H9 (cell line): Measurements from ENCODE around the gene HCCS. TPM values are rescaled to one million over a fixed set of nuclear protein-coding genes. Genes with fewer than 3 reads are reported as not detected.

ENCODE experiments used
- DNase-seq: peaks from one replicate; pipeline ENCODE4 v3.0.0-alpha.2; 2017
- H2AFZ ChIP-seq: one replicate; pipeline ENCODE4 v1.6.1; 2013; ENCODE audit warnings: mild to moderate bottlenecking, low read length, control low read depth, moderate library complexity
- H2AK5ac ChIP-seq: 2 replicates; pipeline ENCODE4 v1.6.1; 2013; ENCODE audit warnings: low read length, control low read depth, mixed read lengths; ENCODE audit not compliant: insufficient read length
- H2BK120ac ChIP-seq: one replicate; pipeline ENCODE4 v1.6.1; 2013; ENCODE audit warnings: low read depth, mild to moderate bottlenecking, low read length, control low read depth, inconsistent platforms; ENCODE audit not compliant: poor library complexity, severe bottlenecking
- H2BK12ac ChIP-seq: 2 replicates; pipeline ENCODE4 v1.6.1; 2013; ENCODE audit warnings: low read length, control low read depth, mixed read lengths, low read depth; ENCODE audit not compliant: insufficient read length
- H2BK15ac ChIP-seq: 2 replicates; pipeline ENCODE4 v1.6.1; 2013; ENCODE audit warnings: low read depth, low read length, control low read depth
- H2BK20ac ChIP-seq: one replicate; pipeline ENCODE4 v1.6.1; 2013; ENCODE audit warnings: low read depth, mild to moderate bottlenecking, low read length, control low read depth, inconsistent platforms; ENCODE audit not compliant: poor library complexity, severe bottlenecking
- H2BK5ac ChIP-seq: 2 replicates; pipeline ENCODE4 v1.6.1; 2013; ENCODE audit warnings: low read length, control low read depth, mixed read lengths; ENCODE audit not compliant: insufficient read length
- H3K14ac ChIP-seq: 2 replicates; pipeline ENCODE4 v1.6.1; 2013; ENCODE audit warnings: low read length, control low read depth; ENCODE audit not compliant: insufficient read depth
- H3K18ac ChIP-seq: 2 replicates; pipeline ENCODE4 v1.6.1; 2013; ENCODE audit warnings: low read depth, mild to moderate bottlenecking, mixed read lengths, low read length, control low read depth; ENCODE audit not compliant: insufficient read length
- H3K23ac ChIP-seq: 2 replicates; pipeline ENCODE4 v1.6.1; 2013; ENCODE audit warnings: low read length, control low read depth, mixed read lengths, low read depth; ENCODE audit not compliant: insufficient read length
- H3K23me2 ChIP-seq: 2 replicates; pipeline ENCODE4 v1.6.1; 2013; ENCODE audit warnings: low read depth, mild to moderate bottlenecking, mixed read lengths, low read length, control low read depth; ENCODE audit not compliant: insufficient read length, poor library complexity, severe bottlenecking
- H3K27ac ChIP-seq: 2 replicates; pipeline ENCODE4 v1.5.1; 2013; ENCODE audit warnings: low read length, control low read depth, mixed read lengths, low read depth; ENCODE audit not compliant: insufficient read length
- H3K27me3 ChIP-seq: 2 replicates; pipeline ENCODE4 v1.6.1; 2013; ENCODE audit warnings: low read length, control low read depth, inconsistent platforms; ENCODE audit not compliant: insufficient read depth
- H3K4ac ChIP-seq: 2 replicates; pipeline ENCODE4 v1.6.1; 2013; ENCODE audit warnings: low read depth, mild to moderate bottlenecking, control low read depth, inconsistent platforms, low read length, moderate library complexity
- H3K4me1 ChIP-seq: 2 replicates; pipeline ENCODE4 v1.6.1; 2013; ENCODE audit warnings: low read length, control low read depth, inconsistent platforms; ENCODE audit not compliant: insufficient read depth
- H3K4me2 ChIP-seq: 2 replicates; pipeline ENCODE4 v1.6.1; 2013; ENCODE audit warnings: low read length, control low read depth, mixed read lengths; ENCODE audit not compliant: insufficient read length, insufficient read depth
- H3K56ac ChIP-seq: 2 replicates; pipeline ENCODE4 v1.6.1; 2013; ENCODE audit warnings: low read depth, mild to moderate bottlenecking, mixed read lengths, low read length, control low read depth; ENCODE audit not compliant: insufficient read length
- H3K79me1 ChIP-seq: 2 replicates; pipeline ENCODE4 v1.6.1; 2013; ENCODE audit warnings: low read depth, mild to moderate bottlenecking, moderate library complexity, low read length, control low read depth, inconsistent platforms; ENCODE audit not compliant: insufficient read depth, poor library complexity, severe bottlenecking
- H3K79me2 ChIP-seq: 2 replicates; pipeline ENCODE4 v1.6.1; 2013; ENCODE audit warnings: low read length, control low read depth, inconsistent platforms; ENCODE audit not compliant: insufficient read depth
- H3K9ac ChIP-seq: 2 replicates; pipeline ENCODE4 v1.6.1; 2013; ENCODE audit warnings: low read length, control low read depth, mixed read lengths; ENCODE audit not compliant: insufficient read length; ENCODE audit errors: extremely low read depth
- H3K9me3 ChIP-seq: one replicate; pipeline ENCODE4 v1.6.1; 2013; ENCODE audit warnings: low read depth, low read length, inconsistent platforms; ENCODE audit not compliant: control insufficient read depth
- H3T11ph ChIP-seq: one replicate; pipeline ENCODE4 v1.6.1; 2013; ENCODE audit warnings: mild to moderate bottlenecking, low read length, control low read depth, inconsistent platforms
- H4K20me1 ChIP-seq: one replicate; pipeline ENCODE4 v1.6.1; 2013; ENCODE audit not compliant: control insufficient read depth, insufficient read length, insufficient read depth
- H4K5ac ChIP-seq: 2 replicates; pipeline ENCODE4 v1.6.1; 2013; ENCODE audit warnings: low read depth, mild to moderate bottlenecking, mixed read lengths, low read length, control low read depth; ENCODE audit not compliant: insufficient read length
- H4K8ac ChIP-seq: replicated peaks from 2 replicates; pipeline ENCODE4 v1.6.1; 2013; ENCODE audit warnings: low read length, control low read depth, mixed read lengths, low read depth; ENCODE audit not compliant: insufficient read length
- H4K91ac ChIP-seq: 2 replicates; pipeline ENCODE4 v1.6.1; 2013; ENCODE audit warnings: low read depth, mild to moderate bottlenecking, moderate library complexity, mixed read lengths, low read length, control low read depth; ENCODE audit not compliant: insufficient read length
- H3K27ac Mint-ChIP-seq, 3 experiments: 2 replicates in 2 of 3; 3 replicates in 1 of 3; pipeline ENCODE4 v1.8.0; 2020 to 2021; ENCODE audit warnings: mixed read lengths in 3 of 3, mild to moderate bottlenecking in 1 of 3, moderate library complexity in 1 of 3
- H3K27me3 Mint-ChIP-seq: 2 replicates; pipeline ENCODE4 v1.8.0; 2021; ENCODE audit warnings: low read depth, mild to moderate bottlenecking, moderate library complexity, mixed read lengths
- H3K36me3 Mint-ChIP-seq, 3 experiments: 2 replicates in 2 of 3; 3 replicates in 1 of 3; pipeline ENCODE4 v1.8.0; 2020 to 2021; ENCODE audit warnings: low read depth in 3 of 3, mixed read lengths in 3 of 3; ENCODE audit not compliant: insufficient read depth in 1 of 3
- H3K4me1 Mint-ChIP-seq, 2 experiments: 2 replicates each; pipeline ENCODE4 v1.8.0; 2020; ENCODE audit warnings: mixed read lengths in 2 of 2
- H3K4me3 Mint-ChIP-seq, 2 experiments: 2 replicates in 1 of 2; 3 replicates in 1 of 2; pipeline ENCODE4 v1.8.0; 2020 to 2021; ENCODE audit warnings: mild to moderate bottlenecking in 2 of 2, mixed read lengths in 2 of 2, moderate library complexity in 1 of 2
- H3K9me3 Mint-ChIP-seq, 2 experiments: 2 replicates in 1 of 2; 3 replicates in 1 of 2; pipeline ENCODE4 v1.8.0; 2020; ENCODE audit warnings: mild to moderate bottlenecking in 2 of 2, mixed read lengths in 2 of 2, moderate library complexity in 1 of 2
- WGBS: extraction: QIAGEN DNeasy Blood & Tissue Kit; methylation state at CpG from one replicate; pipeline ENCODE4 v1.1.7; 2013; ENCODE audit warnings: missing lambda C conversion rate, low lambda C conversion rate, mixed read lengths; ENCODE audit not compliant: insufficient read length; ENCODE audit errors: extremely low coverage; 5-methylcytosine and 5-hydroxymethylcytosine counted together
- total RNA-seq: library from RNA; stranded (reverse); gene quantifications from 2 replicates; pipeline ENCODE4 v1.2.1, GENCODE V29; 2021
- TF ChIP-seq, protein P1 (sequence below): fragments of 200-600 bp; sonication (generic); conservative IDR thresholded peaks from 3 replicates; pipeline ENCODE4 v1.8.0; 2021; ENCODE audit warnings: antibody characterized with exemption, mild to moderate bottlenecking

HCCS gene
- total RNA-seq, 1 experiment from 2014 or later = 39.2 TPM

DNA sequence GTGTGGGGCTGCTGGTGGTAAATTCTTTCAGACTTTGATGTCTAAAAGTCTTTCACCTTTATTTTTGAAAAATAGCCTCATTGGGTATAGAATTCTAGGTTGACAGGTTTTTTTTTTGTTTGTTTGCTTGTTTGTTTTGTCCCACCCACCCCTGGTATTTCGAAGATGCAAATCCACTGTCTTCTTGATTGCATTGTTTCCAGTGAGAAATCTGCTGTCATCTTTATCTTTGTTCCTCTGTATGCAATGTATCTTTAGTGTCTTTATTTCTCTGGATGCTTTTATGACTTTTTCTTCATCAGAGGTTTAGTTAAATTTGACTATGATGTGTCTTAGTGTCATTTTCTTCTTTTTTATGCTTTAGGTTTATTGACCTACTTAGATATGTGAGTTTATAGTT lies 21.3 kb upstream of the HCCS start:
- H2BK15ac ChIP-seq = no peak overlapping the region
- H2BK120ac ChIP-seq = no peak overlapping the region
- no peaks in the 10 kb centered on the region for H4K20me1 ChIP-seq
- no peak overlapping the region for H4K91ac ChIP-seq
- no peak overlapping the region for H2BK5ac ChIP-seq
- no peak overlapping the region for H4K5ac ChIP-seq
- no peaks in the 10 kb centered on the region for H3K79me2 ChIP-seq
- no peaks in the 10 kb centered on the region for H3K23me2 ChIP-seq
- no peaks in the 10 kb centered on the region for H3K79me1 ChIP-seq
- no peak overlapping the region for H2BK20ac ChIP-seq
- Mint-ChIP-seq H3K27me3 (peaks cover 2% of the 10 kb centered on the region; the same call in 1 of the 2 replicates), H3K27ac (no peak overlapping the region), H3K4me3 (no peak overlapping the region), H3K9me3 (peaks cover 56 to 72% of the 10 kb centered on the region in 2 experiments), H3K4me1 (no peaks in the 10 kb centered on the region), H3K36me3 (peaks cover 4 to 23% (median 16%) of the 10 kb centered on the region in 3 experiments; a peak in 5 of 7 replicates)
- no peak for DNase-seq
- TF ChIP-seq, protein P1, sequence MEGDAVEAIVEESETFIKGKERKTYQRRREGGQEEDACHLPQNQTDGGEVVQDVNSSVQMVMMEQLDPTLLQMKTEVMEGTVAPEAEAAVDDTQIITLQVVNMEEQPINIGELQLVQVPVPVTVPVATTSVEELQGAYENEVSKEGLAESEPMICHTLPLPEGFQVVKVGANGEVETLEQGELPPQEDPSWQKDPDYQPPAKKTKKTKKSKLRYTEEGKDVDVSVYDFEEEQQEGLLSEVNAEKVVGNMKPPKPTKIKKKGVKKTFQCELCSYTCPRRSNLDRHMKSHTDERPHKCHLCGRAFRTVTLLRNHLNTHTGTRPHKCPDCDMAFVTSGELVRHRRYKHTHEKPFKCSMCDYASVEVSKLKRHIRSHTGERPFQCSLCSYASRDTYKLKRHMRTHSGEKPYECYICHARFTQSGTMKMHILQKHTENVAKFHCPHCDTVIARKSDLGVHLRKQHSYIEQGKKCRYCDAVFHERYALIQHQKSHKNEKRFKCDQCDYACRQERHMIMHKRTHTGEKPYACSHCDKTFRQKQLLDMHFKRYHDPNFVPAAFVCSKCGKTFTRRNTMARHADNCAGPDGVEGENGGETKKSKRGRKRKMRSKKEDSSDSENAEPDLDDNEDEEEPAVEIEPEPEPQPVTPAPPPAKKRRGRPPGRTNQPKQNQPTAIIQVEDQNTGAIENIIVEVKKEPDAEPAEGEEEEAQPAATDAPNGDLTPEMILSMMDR = no peak
- no peak overlapping the region for H3K14ac ChIP-seq
- no peak overlapping the region for H3T11ph ChIP-seq
- H3K9me3 ChIP-seq = peaks cover 3% of the 10 kb centered on the region
- no peak overlapping the region for H2AFZ ChIP-seq
- H3K9ac ChIP-seq = no peak overlapping the region
- no peak overlapping the region for H3K18ac ChIP-seq
- H4K8ac ChIP-seq = no peak overlapping the region
- no peak overlapping the region for H2BK12ac ChIP-seq
- H3K56ac ChIP-seq = no peak overlapping the region
- no peaks in the 10 kb centered on the region for H3K27me3 ChIP-seq
- H3K4me1 ChIP-seq = no peaks in the 10 kb centered on the region
- no CpG with 5 or more reads among the region's 1 CpG for WGBS
- H3K23ac ChIP-seq = no peak overlapping the region
- H3K4me2 ChIP-seq = no peak overlapping the region
- no peak overlapping the region for H3K4ac ChIP-seq
- no peak overlapping the region for H3K27ac ChIP-seq
- H2AK5ac ChIP-seq = no peak overlapping the region
